Bronchial epithelial cell (primary cell): Measurements from ENCODE around the gene ICAM4. TPM values are rescaled to one million over a fixed set of nuclear protein-coding genes. Genes with fewer than 3 reads are reported as not detected.

Experiments used
- DNase-seq: peaks from one replicate; pipeline ENCODE4 v3.0.0-alpha.2; 2010; ENCODE audit warnings: low read depth
- FAIRE-seq: peaks from 2 replicates; lab custom pipeline; 2011; peaks lifted over from hg19 to GRCh38; lab: Jason Lieb, UNC
- H3K27me3 ChIP-seq: 2 replicates; pipeline ENCODE4 v1.5.1; 2011; ENCODE audit warnings: low read length; ENCODE audit not compliant: control insufficient read depth, insufficient read depth
- H3K36me3 ChIP-seq: 2 replicates; pipeline ENCODE4 v1.5.1; 2011; ENCODE audit warnings: low read length; ENCODE audit not compliant: control insufficient read depth, insufficient read depth
- H3K4me3 ChIP-seq: 2 replicates; pipeline ENCODE4 v1.5.1; 2011; ENCODE audit warnings: mild to moderate bottlenecking, low read depth, low read length, control low read depth
- CTCF ChIP-seq: IDR thresholded peaks from 2 replicates; pipeline ENCODE4 v1.5.1; 2011; ENCODE audit warnings: mild to moderate bottlenecking, moderate library complexity, low read length, control low read depth, inconsistent platforms; ENCODE audit not compliant: insufficient read depth, severe bottlenecking
- total RNA-seq: library from RNA; depleted of rRNA; stranded (reverse); fragments of >200 nt; gene quantifications from 2 replicates; pipeline ENCODE4 v1.2.1, GENCODE V29; 2014

Gene ICAM4
- total RNA-seq, 1 donor from 2014 or later = 10.8 TPM

- FAIRE-seq (no peak), DNase-seq (no peak)
- no peak for TF ChIP-seq CTCF
- peaks cover 36% of the 10 kb centered on the region for H3K36me3 ChIP-seq
- no peaks in the 10 kb centered on the region for H3K27me3 ChIP-seq
- H3K4me3 ChIP-seq = no peak overlapping the region
These were observed 39.0 kb downstream of the ICAM4 start for GRCh38 chr19:10325732-10326131.

GRCh38 chr19:10327793-10328192 is 41.0 kb downstream of the ICAM4 start:
- H3K27me3 ChIP-seq = no peaks in the 10 kb centered on the region
- peaks cover 26% of the 10 kb centered on the region for H3K36me3 ChIP-seq
- DNase-seq (no peak), FAIRE-seq (no peak)
- no peak for TF ChIP-seq CTCF
- no peak overlapping the region for H3K4me3 ChIP-seq

- Histone ChIP-seq H3K27me3 (no peaks in the 10 kb centered on the region), H3K36me3 (peaks cover 23% of the 10 kb centered on the region), H3K4me3 (no peak overlapping the region)
- FAIRE-seq = no peak
- DNase-seq = no peak
- no peak for TF ChIP-seq CTCF
These were observed 42.0 kb downstream of the ICAM4 start for GRCh38 chr19:10328558-10329429.

DNA sequence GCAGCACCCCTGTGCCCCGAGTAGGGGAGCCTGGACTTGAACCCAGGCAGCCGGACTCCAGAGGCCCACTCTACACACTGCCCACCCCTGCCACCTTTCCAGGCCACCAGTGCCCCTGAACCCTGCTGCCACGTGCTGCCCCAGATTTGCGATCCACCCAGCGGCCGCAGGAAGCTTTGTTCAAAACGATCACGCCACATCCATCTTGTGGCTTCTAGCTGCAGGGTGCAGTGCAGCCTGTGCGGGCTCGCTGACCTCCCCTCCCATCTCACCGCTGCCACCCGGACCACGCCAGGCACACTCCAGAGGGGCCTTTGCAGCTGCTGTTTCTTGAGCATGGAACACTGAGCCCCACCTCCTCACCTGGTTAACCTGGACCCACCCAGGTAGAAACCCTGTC is 42.8 kb downstream of the ICAM4 start:
- Histone ChIP-seq H3K36me3 (peaks cover 21% of the 10 kb centered on the region), H3K4me3 (no peak overlapping the region), H3K27me3 (no peaks in the 10 kb centered on the region)
- FAIRE-seq (no peak), DNase-seq (no peak)
- no peak for TF ChIP-seq CTCF

- peak; percentile 14 for TF ChIP-seq CTCF
- Histone ChIP-seq H3K4me3 (peak overlapping the region; percentile 93), H3K36me3 (peaks cover 15% of the 10 kb centered on the region), H3K27me3 (no peaks in the 10 kb centered on the region)
- DNase-seq = no peak
- FAIRE-seq = no peak
These were observed 45.6 kb downstream of the ICAM4 start for GRCh38 chr19:10332158-10332964.
